A375 (cell line): ENCODE results near the gene CHRNA4. TPM values are rescaled to one million over a fixed set of nuclear protein-coding genes. Genes with fewer than 3 reads are reported as not detected.

Experiments used
- small RNA-seq: library from RNA; depleted of rRNA; stranded (forward); fragments of <200 nt; gene quantifications from one replicate; pipeline ENCODE3, GENCODE V24; 2014
- total RNA-seq: library from RNA; depleted of rRNA; stranded (reverse); fragments of >200 nt; shearing (Covaris generic); gene quantifications from 2 replicates; pipeline ENCODE4 v1.2.3, GENCODE V29; 2014; rRNA removed

Gene CHRNA4
- total RNA-seq, result not detected in 2 replicates

GRCh38 chr20:63360850-63361518 is at the start of gene CHRNA4:
Gene CHRNA4 (minus strand): TSS chr20:63361349. CDS start chr20:63361165, 184 bp downstream.

Small RNA genes within 50 kb of the gene (small RNA-seq; reads per million reads assigned to genes)
- not detected for gene RNU6-994P

Other genes with a start within 250 kb of the CHRNA4 start
- gene YTHDF1, start 145.2 kb downstream of the CHRNA4 start, total RNA-seq, result 25.4 and 27.3 TPM in 2 replicates
- 0.08 TPM in 1 of 2 replicates, not detected in the other for gene BIRC7, start 125.4 kb downstream of the CHRNA4 start, total RNA-seq
- gene NKAIN4, start 106.9 kb downstream of the CHRNA4 start, total RNA-seq, result 0.32 TPM in 1 of 2 replicates, not detected in the other
- gene ARFGAP1, start 88.5 kb downstream of the CHRNA4 start, total RNA-seq, result 85.8 and 89.1 TPM in 2 replicates
- gene COL20A1, start 68.2 kb downstream of the CHRNA4 start, total RNA-seq, result 0.03 and 0.41 TPM in 2 replicates
- 0.30 and 0.45 TPM in 2 replicates for gene KCNQ2, start 111.3 kb upstream of the CHRNA4 start, total RNA-seq
- 49.6 and 63.1 TPM in 2 replicates for gene EEF1A2, start 137.7 kb upstream of the CHRNA4 start, total RNA-seq
- 66.1 and 98.5 TPM in 2 replicates for gene PPDPF, start 159.4 kb upstream of the CHRNA4 start, total RNA-seq
- 0.24 TPM in 1 of 2 replicates, not detected in the other for gene PTK6, start 176.0 kb upstream of the CHRNA4 start, total RNA-seq
- gene SRMS, start 186.4 kb upstream of the CHRNA4 start, total RNA-seq, result not detected in 2 replicates
- gene FNDC11, start 192.8 kb upstream of the CHRNA4 start, total RNA-seq, result 0.08 and 0.45 TPM in 2 replicates
- gene HELZ2, start 212.9 kb upstream of the CHRNA4 start, total RNA-seq, result 20.0 and 25.8 TPM in 2 replicates